ENCODE data around the gene CRYM. TPM values are rescaled to one million over a fixed set of nuclear protein-coding genes. Genes with fewer than 3 reads are reported as not detected.
"Not testable (repeated sequence)": the region's sequence is repeated elsewhere in the genome, so short reads cannot be mapped to it uniquely, and the experiment has no call there.

The CRYM gene
- total RNA-seq: 10 to 100 TPM; 10.4 to 14.0 TPM

- no peaks in the 10 kb centered on the region for H3K4me1 ChIP-seq
- DNase-seq: peak; percentile 83
- peak; percentile 79 for TF ChIP-seq CTCF (IDR thresholded peaks at IDR 0.05)
- peak within 1 kb of the TSS; percentile 32 to 78 for H3K9ac ChIP-seq (ENCODE audit: low read depth in 2 of 2, low read length in 2 of 2)
- intact Hi-C loops (cut with DNase I): loop anchor here (5.0 kb wide), 1 partner anchor 91 kb away; no protein-coding TSS in a partner anchor
- peak within 1 kb of the TSS; percentile 42 for H3K4me3 ChIP-seq
- H3K9me3 ChIP-seq: no peaks in the 10 kb centered on the region
- H3K27ac ChIP-seq: peak within 1 kb of the TSS; percentile 6
- H3K27me3 ChIP-seq: no peaks in the 10 kb centered on the region
- no peaks in the 10 kb centered on the region for H3K36me3 ChIP-seq
These were observed at the start of gene CRYM for GRCh38 chr16:21277927-21278706. CRYM (minus strand) TSS chr16:21278290; CDS start chr16:21278251, 39 bp downstream.

GRCh38 chr16:21327046-21327445 lies 49.0 kb upstream of the CRYM start:
- TF ChIP-seq CTCF (IDR thresholded peaks at IDR 0.05): no peak
- intact Hi-C loops (cut with DNase I): no loop called here
- Histone ChIP-seq H3K4me1 (no peaks in the 10 kb centered on the region), H3K9me3 (no peaks in the 10 kb centered on the region), H3K27ac (no peak overlapping the region), H3K27me3 (no peaks in the 10 kb centered on the region), H3K4me3 (no peak overlapping the region), H3K36me3 (no peaks in the 10 kb centered on the region), H3K9ac (ENCODE audit: low read depth in 2 of 2, low read length in 2 of 2) (no peak overlapping the region)
- DNase-seq: no peak

- no peak for DNase-seq
- Histone ChIP-seq H3K9ac (ENCODE audit: low read depth in 2 of 2, low read length in 2 of 2) (no peak overlapping the region), H3K27ac (no peak overlapping the region), H3K27me3 (no peaks in the 10 kb centered on the region), H3K36me3 (no peaks in the 10 kb centered on the region), H3K4me3 (no peak overlapping the region), H3K4me1 (no peaks in the 10 kb centered on the region), H3K9me3 (no peaks in the 10 kb centered on the region)
- intact Hi-C loops (cut with DNase I): no loop called here
- TF ChIP-seq CTCF (IDR thresholded peaks at IDR 0.05): no peak
These were observed 48.4 kb upstream of the CRYM start for GRCh38 chr16:21326459-21326858.

- no peak for DNase-seq
- Histone ChIP-seq H3K4me1 (no peaks in the 10 kb centered on the region), H3K27me3 (no peaks in the 10 kb centered on the region), H3K27ac (no peak overlapping the region), H3K9ac (ENCODE audit: low read depth in 2 of 2, low read length in 2 of 2) (no peak overlapping the region), H3K9me3 (no peaks in the 10 kb centered on the region), H3K4me3 (no peak overlapping the region), H3K36me3 (no peaks in the 10 kb centered on the region)
- TF ChIP-seq CTCF (IDR thresholded peaks at IDR 0.05): no peak
- intact Hi-C loops (cut with DNase I): no loop called here
These were observed 46.2 kb upstream of the CRYM start for GRCh38 chr16:21324267-21324666.

- DNase-seq; H3K27ac ChIP-seq; H3K27me3 ChIP-seq; intact Hi-C loops (cut with DNase I); H3K4me3 ChIP-seq; H3K36me3 ChIP-seq; H3K4me1 ChIP-seq; H3K9me3 ChIP-seq; H3K9ac ChIP-seq (ENCODE audit: low read depth in 2 of 2, low read length in 2 of 2): not testable (repeated sequence)
These were observed 44.2 kb upstream of the CRYM start for GRCh38 chr16:21322251-21322650.

GRCh38 chr16:21321736-21322135 lies 43.6 kb upstream of the CRYM start:
- Histone ChIP-seq H3K9ac (ENCODE audit: low read depth in 2 of 2, low read length in 2 of 2) (no peak overlapping the region), H3K4me1 (no peaks in the 10 kb centered on the region), H3K9me3 (no peaks in the 10 kb centered on the region), H3K27ac (no peak overlapping the region), H3K4me3 (no peak overlapping the region), H3K36me3 (no peaks in the 10 kb centered on the region), H3K27me3 (no peaks in the 10 kb centered on the region)
- no peak for TF ChIP-seq CTCF (IDR thresholded peaks at IDR 0.05)
- intact Hi-C loops (cut with DNase I): no loop called here
- DNase-seq: no peak
